T-helper 2 cell (primary cell): ENCODE results near the gene DHX40.
"Not testable (repeated sequence)": the region's sequence is repeated elsewhere in the genome, so short reads cannot be mapped to it uniquely, and the experiment has no call there.

Experiments used
- DNase-seq, 5 experiments: peaks; one replicate each; pipeline versions ENCODE4 v3.0.0 to v3.0.0-alpha.2; 2012 to 2022

Gene DHX40

GRCh38 chr17:59565959-59566324, 532 bp downstream of the DHX40 start:
- peak; percentile 11 to 82 (median 41) for DNase-seq

DNA sequence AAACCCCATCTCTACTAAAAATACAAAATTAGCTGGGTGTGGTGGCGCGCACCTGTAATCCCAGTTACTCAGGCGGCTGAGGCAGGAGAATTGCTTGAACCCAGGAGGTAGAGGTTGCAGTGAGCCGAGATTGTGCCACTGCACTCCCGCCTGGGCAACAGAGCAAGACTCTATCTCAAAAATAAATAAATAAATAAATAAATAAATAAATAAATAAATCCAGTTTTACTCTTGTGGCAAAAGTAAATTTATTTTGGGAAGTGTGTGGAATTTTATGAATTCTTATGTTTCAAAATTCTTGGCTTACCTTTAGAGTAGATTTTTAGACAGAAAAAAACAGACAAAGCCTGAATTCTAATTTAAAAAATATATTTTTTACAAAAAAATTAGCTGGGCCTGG, 3.7 kb downstream of the DHX40 start:
- not testable (repeated sequence) for DNase-seq

- peak in 1 of 5 experiments; percentile 49 for DNase-seq
These were observed 7.0 kb downstream of the DHX40 start for GRCh38 chr17:59572301-59572924.

GRCh38 chr17:59584168-59584567, 18.8 kb downstream of the DHX40 start:
- DNase-seq: not testable (repeated sequence)

GRCh38 chr17:59600169-59600568, 34.8 kb downstream of the DHX40 start:
- DNase-seq: no peak

GRCh38 chr17:59601130-59601529, 35.7 kb downstream of the DHX40 start:
- peak in 1 of 5 experiments; percentile 90 for DNase-seq

- no peak for DNase-seq
These were observed 41.7 kb downstream of the DHX40 start for GRCh38 chr17:59607061-59607460.

- DNase-seq: peak in 2 of 5 experiments; percentile 13 to 38
These were observed 42.5 kb downstream of the DHX40 start for GRCh38 chr17:59607817-59608403.

DNA sequence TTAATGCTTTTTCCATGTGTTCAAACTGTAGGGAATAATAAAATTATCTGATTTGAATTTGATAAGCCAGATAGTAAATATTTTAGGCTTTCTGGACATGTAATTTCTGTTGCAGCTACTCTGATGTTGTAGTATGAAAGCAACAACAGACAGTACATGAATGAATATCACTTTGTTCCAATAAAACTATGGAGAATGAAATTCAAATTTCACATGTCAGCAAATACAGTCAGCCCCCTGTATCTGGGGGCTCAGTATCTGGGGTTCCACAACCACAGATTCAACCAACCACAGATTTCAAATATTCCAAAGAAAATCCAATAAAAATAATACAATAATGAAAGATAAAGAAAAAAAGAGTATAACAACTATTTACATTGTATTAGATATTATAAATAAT, 46.1 kb downstream of the DHX40 start:
- DNase-seq: no peak

DNA sequence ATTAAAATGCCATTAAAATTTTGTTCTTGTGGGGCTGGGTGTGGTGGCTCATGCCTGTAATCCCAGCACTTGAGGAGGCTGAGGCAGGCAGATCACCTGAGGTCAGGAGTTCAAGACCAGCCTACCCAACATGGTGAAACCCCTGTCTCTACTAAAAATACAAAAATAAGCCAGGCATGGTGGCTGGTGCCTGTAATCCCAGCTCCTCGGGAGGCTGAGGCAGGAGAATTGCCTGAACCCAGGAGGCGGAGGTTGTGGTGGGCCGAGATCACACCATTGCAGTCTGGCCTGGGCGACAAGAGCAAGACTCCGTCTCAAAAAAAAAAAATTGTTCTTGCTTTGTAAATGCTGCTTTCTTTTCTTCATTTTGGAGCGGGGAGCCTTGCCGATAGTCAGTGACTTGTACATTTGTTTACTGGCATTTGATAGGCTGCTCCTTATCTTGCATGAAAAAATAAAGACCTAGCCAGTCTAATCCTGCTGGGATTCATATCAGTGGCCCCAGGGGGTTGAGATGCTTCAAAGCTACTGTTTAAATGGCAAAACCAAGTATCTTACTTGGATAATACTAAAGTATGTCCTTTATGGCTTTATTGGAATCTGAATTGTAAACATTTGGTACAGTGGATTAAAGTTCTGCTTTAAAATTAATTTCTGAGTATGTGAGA, 51.0 kb downstream of the DHX40 start:
- no peak for DNase-seq

- DNase-seq: peak in 1 of 5 experiments; percentile 50
These were observed 51.8 kb downstream of the DHX40 start for GRCh38 chr17:59617156-59617732.

- no peak for DNase-seq
These were observed 53.6 kb downstream of the DHX40 start for GRCh38 chr17:59619035-59619297.

- DNase-seq: peak; percentile 80 to 99 (median 92)
These were observed 54.1 kb downstream of the DHX40 start, which contains the start of gene CLTC for GRCh38 chr17:59619298-59620063. CLTC (plus strand) TSS chr17:59619895; CDS start chr17:59620132, 237 bp downstream.

DNA sequence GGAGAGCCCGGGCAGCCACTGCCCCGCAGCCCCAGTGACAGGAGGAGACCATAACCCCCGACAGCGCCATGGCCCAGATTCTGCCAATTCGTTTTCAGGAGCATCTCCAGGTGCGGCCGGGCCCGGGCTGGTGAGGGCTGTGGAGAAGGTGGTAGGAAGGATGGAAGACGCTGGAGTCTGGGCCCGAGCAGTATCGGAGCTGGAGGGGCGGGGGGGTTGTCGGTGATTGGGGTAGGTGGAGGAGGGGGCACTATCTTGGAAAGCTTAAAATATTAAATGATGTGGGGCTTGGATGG, 54.6 kb downstream of the DHX40 start:
- no peak for DNase-seq

DNA sequence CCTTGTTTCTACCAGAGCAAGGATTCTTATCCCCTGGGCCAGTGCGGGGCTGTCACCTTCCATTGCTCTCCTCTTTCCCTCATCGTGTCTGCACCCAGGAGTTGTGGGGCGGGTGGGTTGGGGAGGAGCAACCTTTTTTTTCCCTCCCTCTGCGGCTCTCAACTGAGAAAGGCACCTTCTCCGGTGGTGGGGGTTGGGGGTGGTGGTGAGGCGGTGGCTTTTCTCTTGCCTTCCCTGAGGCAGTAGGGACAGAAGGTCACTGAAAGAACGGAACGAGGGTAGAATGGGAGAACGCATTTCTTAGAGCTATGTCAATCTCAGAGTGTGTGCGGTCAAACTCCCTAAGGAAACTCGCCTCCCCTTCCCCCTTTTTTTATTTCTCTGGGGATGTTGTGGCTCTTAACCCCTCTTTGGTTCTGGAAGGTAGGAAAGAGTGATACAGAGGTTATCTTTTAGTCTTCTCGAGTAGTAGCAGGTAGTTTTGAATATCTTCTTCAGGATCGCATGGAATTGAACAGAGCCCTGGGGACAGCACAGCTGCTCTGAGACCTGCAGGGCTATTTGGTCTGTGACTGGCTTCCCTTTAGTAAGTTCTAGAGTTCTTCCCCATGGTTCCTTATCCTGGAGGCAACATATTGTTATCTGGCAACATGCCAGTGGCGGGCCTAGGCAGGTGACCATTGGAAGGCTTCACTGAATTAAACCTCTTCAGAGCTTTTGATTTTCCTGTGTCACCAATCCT, 55.3 kb downstream of the DHX40 start:
- DNase-seq: peak in 4 of 5 experiments; percentile 34 to 78 (median 42)

DNA sequence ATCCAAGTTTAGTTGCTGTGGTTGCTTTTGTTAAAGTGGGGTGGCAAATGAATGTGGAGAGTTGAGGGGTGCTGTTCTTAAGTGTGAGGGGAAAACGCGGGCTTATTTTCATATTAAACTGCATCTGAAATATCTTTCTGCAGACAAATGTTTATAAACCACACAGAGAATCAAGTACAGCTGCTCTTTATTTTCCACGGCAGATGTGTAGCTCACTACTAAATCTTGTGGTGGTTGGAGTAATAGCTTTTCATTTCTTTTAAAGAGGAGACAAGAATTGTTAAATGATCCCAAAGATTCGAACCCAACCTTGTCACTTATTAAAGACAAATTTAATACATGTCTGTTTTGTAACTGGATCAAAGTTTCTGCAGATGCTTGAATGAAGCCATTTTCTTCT, 56.4 kb downstream of the DHX40 start:
- DNase-seq: no peak

DNA sequence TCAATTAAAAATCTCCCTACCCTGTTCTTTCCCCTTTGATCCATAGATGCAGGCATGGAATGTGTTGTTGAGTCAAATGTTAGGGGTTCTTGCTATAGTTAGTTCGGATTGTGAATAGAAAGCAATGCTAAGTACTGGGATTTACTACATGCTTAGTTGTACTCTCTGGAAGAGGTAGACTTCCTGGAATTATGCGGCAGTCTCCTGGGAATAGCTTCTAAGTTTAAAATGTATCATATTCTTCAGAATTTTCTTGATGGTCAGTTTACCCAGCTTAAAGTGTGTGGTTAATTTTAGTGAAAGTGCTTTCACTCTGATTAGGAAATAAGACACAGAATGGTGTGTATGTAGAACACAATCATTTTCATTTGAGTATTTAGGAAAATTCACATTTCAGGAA, 57.7 kb downstream of the DHX40 start:
- DNase-seq: no peak

- DNase-seq: no peak
These were observed 61.3 kb downstream of the DHX40 start for GRCh38 chr17:59626756-59627155.

DNA sequence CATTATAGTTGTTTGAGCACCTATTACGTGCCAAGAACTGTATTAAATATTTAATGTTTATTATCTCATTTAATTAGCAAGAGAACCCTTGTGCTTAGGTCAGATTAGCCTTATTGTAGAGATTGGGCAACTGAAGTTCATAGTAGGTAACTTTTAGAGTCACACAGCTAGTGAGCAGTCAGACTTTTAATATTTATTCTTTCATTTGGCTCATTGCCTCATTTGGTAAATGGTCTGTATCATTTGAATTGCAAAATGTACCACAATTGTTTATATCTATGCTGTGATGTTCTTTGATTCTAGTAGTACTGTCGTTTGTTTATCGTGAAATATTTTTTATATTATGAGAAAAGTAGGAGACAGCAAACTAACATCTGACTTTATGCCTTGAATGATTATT, 61.9 kb downstream of the DHX40 start:
- no peak for DNase-seq

GRCh38 chr17:59627770-59628171, 62.4 kb downstream of the DHX40 start:
- DNase-seq: no peak

- DNase-seq: no peak
These were observed 63.8 kb downstream of the DHX40 start for GRCh38 chr17:59629174-59629573.

GRCh38 chr17:59631276-59631675, 65.9 kb downstream of the DHX40 start:
- DNase-seq: no peak

DNA sequence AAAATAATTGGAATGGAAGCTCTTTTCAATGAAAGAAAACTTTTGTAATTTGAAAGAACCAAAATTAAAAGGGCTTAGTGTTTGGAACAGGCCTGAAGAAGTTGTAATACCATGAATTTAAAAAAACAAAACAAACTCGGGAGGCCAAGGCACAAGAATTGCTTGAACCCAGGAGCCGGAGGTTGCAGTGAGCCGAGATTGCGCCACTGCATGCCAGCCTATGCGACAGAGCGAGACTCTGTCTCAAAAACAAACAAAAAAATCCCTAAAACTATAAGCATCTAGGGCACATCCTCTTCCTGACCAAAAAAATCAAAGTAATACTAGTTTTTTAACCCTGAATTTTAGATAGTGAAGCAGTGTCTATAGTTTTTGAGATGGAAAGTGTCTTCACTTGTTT, 67.0 kb downstream of the DHX40 start:
- no peak for DNase-seq
